Liver (tissue), 9 donors: Measurements from ENCODE around the gene DUSP23. TPM values are rescaled to one million over a fixed set of nuclear protein-coding genes. Genes with fewer than 3 reads are reported as not detected.

Source experiments
- DNase-seq: peaks from one replicate; pipeline ENCODE4 v3.0.0-alpha.2; 2017; ENCODE audit warnings: low spot score
- H3K27ac ChIP-seq, 2 donors: one replicate each; pipeline ENCODE4 v1.7.0; 2013; ENCODE audit warnings: inconsistent platforms in 2 of 2, low read length in 2 of 2, control low read depth in 1 of 2, low read depth in 1 of 2, mild to moderate bottlenecking in 1 of 2
- H3K27me3 ChIP-seq, 4 donors: one replicate each; pipeline versions ENCODE4 v1.6.1 to v1.7.0; 2013; ENCODE audit warnings: low read length in 3 of 4, inconsistent platforms in 1 of 4, mild to moderate bottlenecking in 1 of 4, moderate library complexity in 1 of 4; ENCODE audit not compliant: control insufficient read depth in 4 of 4, insufficient read depth in 4 of 4
- H3K36me3 ChIP-seq, 4 donors: one replicate each; pipeline versions ENCODE4 v1.6.1 to v1.7.0; 2013; ENCODE audit warnings: low read length in 3 of 4, mild to moderate bottlenecking in 3 of 4, low read depth in 1 of 4, moderate library complexity in 1 of 4; ENCODE audit not compliant: control insufficient read depth in 4 of 4, insufficient read depth in 3 of 4
- H3K4me1 ChIP-seq, 4 donors: one replicate each; pipeline versions ENCODE4 v1.6.1 to v1.7.0; 2013; ENCODE audit warnings: low read length in 3 of 4, mild to moderate bottlenecking in 3 of 4, moderate library complexity in 1 of 4; ENCODE audit not compliant: control insufficient read depth in 4 of 4, insufficient read depth in 4 of 4
- H3K4me3 ChIP-seq, 3 donors: one replicate each; pipeline versions ENCODE4 v1.6.1 to v1.7.0; 2013; ENCODE audit warnings: low read length in 3 of 3, control low read depth in 1 of 3, low read depth in 1 of 3, mild to moderate bottlenecking in 1 of 3
- H3K9ac ChIP-seq, 2 donors: one replicate each; pipeline ENCODE4 v1.7.0; 2013; ENCODE audit warnings: low read length in 2 of 2, mild to moderate bottlenecking in 2 of 2, moderate library complexity in 2 of 2, control low read depth in 1 of 2, low read depth in 1 of 2
- H3K9me3 ChIP-seq, 4 donors: one replicate each; pipeline versions ENCODE4 v1.6.1 to v1.7.0; 2013; ENCODE audit warnings: low read length in 3 of 4; ENCODE audit not compliant: control insufficient read depth in 4 of 4
- ATF3 ChIP-seq: IDR thresholded peaks from 2 replicates; pipeline ENCODE4 v1.6.1; 2016; ENCODE audit warnings: antibody characterized with exemption
- CTCF ChIP-seq: fragments of 150-350 bp; IDR thresholded peaks from 2 replicates; pipeline ENCODE4 v1.5.1; 2017; ENCODE audit warnings: improper control_type of control experiment, low read depth, low read length; ENCODE audit not compliant: missing input control
- EGR1 ChIP-seq, 2 donors: IDR thresholded peaks; 2 replicates each; pipeline ENCODE4 v1.6.1; 2016 to 2018; ENCODE audit warnings: antibody characterized with exemption in 2 of 2, low read depth in 2 of 2
- FOXA1 ChIP-seq: IDR thresholded peaks from 2 replicates; pipeline ENCODE4 v1.6.1; 2016; ENCODE audit warnings: antibody characterized with exemption
- FOXA2 ChIP-seq: IDR thresholded peaks from 2 replicates; pipeline ENCODE4 v1.6.1; 2016; ENCODE audit warnings: antibody characterized with exemption
- GABPA ChIP-seq, 2 donors: IDR thresholded peaks in 1 of 2; conservative IDR thresholded peaks in 1 of 2; 2 replicates each; pipeline ENCODE4 v1.6.1; 2016; ENCODE audit warnings: antibody characterized with exemption in 2 of 2, mild to moderate bottlenecking in 1 of 2, moderate library complexity in 1 of 2
- HNF4A ChIP-seq, 2 donors: conservative IDR thresholded peaks; 2 replicates each; pipeline ENCODE4 v1.6.1; 2016; ENCODE audit warnings: antibody characterized with exemption in 2 of 2, mild to moderate bottlenecking in 2 of 2
- HNF4G ChIP-seq: IDR thresholded peaks from 2 replicates; pipeline ENCODE4 v1.6.1; 2016; ENCODE audit warnings: antibody characterized with exemption
- JUND ChIP-seq, 2 donors: IDR thresholded peaks; 2 replicates each; pipeline ENCODE4 v1.6.1; 2016; ENCODE audit warnings: antibody characterized with exemption in 2 of 2
- MAX ChIP-seq: IDR thresholded peaks from 2 replicates; pipeline ENCODE4 v1.6.1; 2016; ENCODE audit warnings: antibody characterized with exemption
- NR2F2 ChIP-seq: IDR thresholded peaks from 2 replicates; pipeline ENCODE4 v1.6.1; 2016; ENCODE audit warnings: antibody characterized with exemption
- REST ChIP-seq: IDR thresholded peaks from 2 replicates; pipeline ENCODE4 v1.6.1; 2016; ENCODE audit warnings: antibody characterized with exemption, mild to moderate bottlenecking
- RXRA ChIP-seq, 2 donors: IDR thresholded peaks; 2 replicates each; pipeline ENCODE4 v1.6.1; 2017 to 2018; ENCODE audit warnings: antibody characterized with exemption in 2 of 2, mild to moderate bottlenecking in 1 of 2
- SP1 ChIP-seq: IDR thresholded peaks from 2 replicates; pipeline ENCODE4 v1.6.1; 2018; ENCODE audit warnings: antibody characterized with exemption, mild to moderate bottlenecking
- TAF1 ChIP-seq: conservative IDR thresholded peaks from 2 replicates; pipeline ENCODE4 v1.6.1; 2016; ENCODE audit warnings: antibody characterized with exemption, mild to moderate bottlenecking
- ZBTB33 ChIP-seq: IDR thresholded peaks from 2 replicates; pipeline ENCODE4 v1.6.1; 2016; ENCODE audit warnings: antibody characterized with exemption
- polyA plus RNA-seq, 2 donors: library from polyadenylated mRNA; stranded (reverse) in 1 of 2; unstranded in 1 of 2; fragments of 200-250 nt in 1 of 2; fragments of >200 nt in 1 of 2; fragmentation: Nextera tagmentation in 1 of 2; extraction: Ambion mirVana in 1 of 2; gene quantifications; one replicate each; pipeline versions ENCODE4 v1.2.1 to v1.2.3, GENCODE V29; 2013 to 2015
- total RNA-seq, 2 donors: library from RNA; depleted of rRNA; stranded (reverse); fragments of >200 nt; gene quantifications; one replicate each; pipeline ENCODE4 v1.2.3, GENCODE V29; 2014
- donor health status: healthy.
- donor health status: healthy.
- donor health status: healthy.
- donor health status: healthy.
- donor health status: healthy.

The DUSP23 gene
- total and polyA plus RNA-seq, 4 donors, result 26.6 to 192 (median 113) TPM

GRCh38 chr1:159750621-159751020 lies 30.1 kb upstream of the DUSP23 start:
- no peak overlapping the region for H3K9ac ChIP-seq
- H3K36me3 ChIP-seq, result no peaks in the 10 kb centered on the region
- TF ChIP-seq ZBTB33 (no peak), FOXA2 (no peak), ATF3 (no peak), NR2F2 (no peak), REST (no peak), CTCF (no peak), TAF1 (no peak), SP1 (no peak), JUND (IDR thresholded peaks at IDR 0.05) (no peak), GABPA (IDR thresholded peaks at IDR 0.05 in 1 of 2, conservative IDR thresholded peaks at IDR 0.05 in 1 of 2) (no peak), HNF4G (no peak), FOXA1 (no peak), MAX (no peak), EGR1 (IDR thresholded peaks at IDR 0.05; ENCODE audit: low read depth in 2 of 2) (no peak), HNF4A (conservative IDR thresholded peaks at IDR 0.05) (no peak)
- H3K9me3 ChIP-seq, result no peaks in the 10 kb centered on the region
- H3K4me3 ChIP-seq, result no peak overlapping the region
- H3K27ac ChIP-seq, result peak overlapping the region; percentile 70 to 82
- H3K27me3 ChIP-seq, result no peaks in the 10 kb centered on the region
- DNase-seq, result no peak
- H3K4me1 ChIP-seq, result peaks cover 4 to 36% (median 28%) of the 10 kb centered on the region in 4 donors

- H3K9ac ChIP-seq, result no peak overlapping the region
- H3K27me3 ChIP-seq, result no peaks in the 10 kb centered on the region
- DNase-seq, result no peak
- no peaks in the 10 kb centered on the region for H3K9me3 ChIP-seq
- peaks cover 4 to 40% (median 32%) of the 10 kb centered on the region in 4 donors for H3K4me1 ChIP-seq
- no peak for TF ChIP-seq EGR1 (IDR thresholded peaks at IDR 0.05; ENCODE audit: low read depth in 2 of 2)
- peak in 1 of 2 donors; percentile 9 for TF ChIP-seq RXRA (IDR thresholded peaks at IDR 0.05)
- H3K27ac ChIP-seq, result peak overlapping the region; percentile 70 to 82
- no peaks in the 10 kb centered on the region for H3K36me3 ChIP-seq
- no peak overlapping the region for H3K4me3 ChIP-seq
These were observed 29.7 kb upstream of the DUSP23 start for GRCh38 chr1:159751031-159751430.
